SK-N-MC (cell line): Measurements from ENCODE around the gene KCNK7.

Experiments used
- EZH2 ChIP-seq: fragments of 200-600 bp; sonication (generic); IDR thresholded peaks from one replicate; pipeline ENCODE4 v1.6.1; 2017; ENCODE audit warnings: antibody characterized with exemption
- FOXP2 ChIP-seq: optimal IDR thresholded peaks from 2 replicates; pipeline ENCODE3; 2011; ENCODE audit warnings: mild to moderate bottlenecking, moderate library complexity; ENCODE audit not compliant: insufficient read depth; ENCODE audit errors: extremely low read length, control extremely low read depth
- POLR2AphosphoS5 ChIP-seq: IDR thresholded peaks from 2 replicates; pipeline ENCODE4 v1.6.1; 2012; ENCODE audit warnings: mild to moderate bottlenecking, low read depth, low read length, borderline replicate concordance

- TF ChIP-seq EZH2: no peak
- TF ChIP-seq POLR2AphosphoS5: no peak
- no peak for TF ChIP-seq FOXP2
These were observed 14.8 kb upstream of the KCNK7 start for GRCh38 chr11:65610404-65610803.
